ENCODE results near the gene S100A6.

DNA sequence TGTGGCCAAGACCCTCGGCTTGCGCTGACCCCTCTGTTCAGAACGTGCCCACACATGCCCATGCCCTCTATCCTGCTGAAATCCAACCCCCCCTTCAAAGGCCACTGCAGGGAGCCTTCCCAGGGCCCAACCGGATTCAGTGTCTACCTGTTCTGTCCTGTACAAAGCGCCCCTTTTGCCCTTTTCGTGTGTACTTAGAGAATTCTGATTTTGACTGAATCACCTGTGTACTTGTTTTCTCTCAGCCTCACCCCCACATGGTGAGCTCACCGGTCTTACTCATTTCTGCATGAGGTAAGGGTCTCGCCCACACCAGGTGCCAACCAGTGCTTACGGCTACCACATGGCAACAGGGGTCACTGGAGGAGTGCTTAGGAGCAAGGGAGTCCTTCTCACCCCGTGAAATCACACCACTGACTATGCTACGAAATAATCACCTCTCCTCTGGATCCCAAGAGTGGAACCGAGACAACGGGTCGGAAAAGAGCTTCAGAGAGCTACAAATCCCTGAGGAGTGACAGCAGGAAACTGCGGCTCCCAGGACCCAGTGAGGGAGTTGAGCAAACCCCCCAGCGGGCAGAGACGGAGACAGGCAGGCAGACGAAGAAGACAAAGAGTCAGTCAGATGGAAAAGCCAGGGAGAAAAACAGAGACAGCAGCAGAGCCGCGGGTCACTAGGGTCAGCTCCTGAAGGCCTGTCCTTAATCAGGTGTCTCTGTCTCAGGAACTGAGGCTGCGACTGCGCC is 32.0 kb upstream of the S100A6 start:
- TF ChIP-seq, protein P1, sequence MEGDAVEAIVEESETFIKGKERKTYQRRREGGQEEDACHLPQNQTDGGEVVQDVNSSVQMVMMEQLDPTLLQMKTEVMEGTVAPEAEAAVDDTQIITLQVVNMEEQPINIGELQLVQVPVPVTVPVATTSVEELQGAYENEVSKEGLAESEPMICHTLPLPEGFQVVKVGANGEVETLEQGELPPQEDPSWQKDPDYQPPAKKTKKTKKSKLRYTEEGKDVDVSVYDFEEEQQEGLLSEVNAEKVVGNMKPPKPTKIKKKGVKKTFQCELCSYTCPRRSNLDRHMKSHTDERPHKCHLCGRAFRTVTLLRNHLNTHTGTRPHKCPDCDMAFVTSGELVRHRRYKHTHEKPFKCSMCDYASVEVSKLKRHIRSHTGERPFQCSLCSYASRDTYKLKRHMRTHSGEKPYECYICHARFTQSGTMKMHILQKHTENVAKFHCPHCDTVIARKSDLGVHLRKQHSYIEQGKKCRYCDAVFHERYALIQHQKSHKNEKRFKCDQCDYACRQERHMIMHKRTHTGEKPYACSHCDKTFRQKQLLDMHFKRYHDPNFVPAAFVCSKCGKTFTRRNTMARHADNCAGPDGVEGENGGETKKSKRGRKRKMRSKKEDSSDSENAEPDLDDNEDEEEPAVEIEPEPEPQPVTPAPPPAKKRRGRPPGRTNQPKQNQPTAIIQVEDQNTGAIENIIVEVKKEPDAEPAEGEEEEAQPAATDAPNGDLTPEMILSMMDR (IDR thresholded peaks at IDR 0.05; ENCODE audit: low read depth, low read length, missing input control), result no peak
- TF ChIP-seq JUND (IDR thresholded peaks at IDR 0.05) (no peak), SP1 (IDR thresholded peaks at IDR 0.05) (no peak), RAD21 (IDR thresholded peaks at IDR 0.05) (no peak), TAF1 (conservative IDR thresholded peaks at IDR 0.05) (no peak), FOXA1 (IDR thresholded peaks at IDR 0.05) (no peak), NR2F2 (IDR thresholded peaks at IDR 0.05) (no peak), YY1 (IDR thresholded peaks at IDR 0.05) (no peak), GABPA (IDR thresholded peaks at IDR 0.05 in 1 of 2, conservative IDR thresholded peaks at IDR 0.05 in 1 of 2) (no peak), RXRA (IDR thresholded peaks at IDR 0.05) (no peak)
- TF ChIP-seq, protein P2, sequence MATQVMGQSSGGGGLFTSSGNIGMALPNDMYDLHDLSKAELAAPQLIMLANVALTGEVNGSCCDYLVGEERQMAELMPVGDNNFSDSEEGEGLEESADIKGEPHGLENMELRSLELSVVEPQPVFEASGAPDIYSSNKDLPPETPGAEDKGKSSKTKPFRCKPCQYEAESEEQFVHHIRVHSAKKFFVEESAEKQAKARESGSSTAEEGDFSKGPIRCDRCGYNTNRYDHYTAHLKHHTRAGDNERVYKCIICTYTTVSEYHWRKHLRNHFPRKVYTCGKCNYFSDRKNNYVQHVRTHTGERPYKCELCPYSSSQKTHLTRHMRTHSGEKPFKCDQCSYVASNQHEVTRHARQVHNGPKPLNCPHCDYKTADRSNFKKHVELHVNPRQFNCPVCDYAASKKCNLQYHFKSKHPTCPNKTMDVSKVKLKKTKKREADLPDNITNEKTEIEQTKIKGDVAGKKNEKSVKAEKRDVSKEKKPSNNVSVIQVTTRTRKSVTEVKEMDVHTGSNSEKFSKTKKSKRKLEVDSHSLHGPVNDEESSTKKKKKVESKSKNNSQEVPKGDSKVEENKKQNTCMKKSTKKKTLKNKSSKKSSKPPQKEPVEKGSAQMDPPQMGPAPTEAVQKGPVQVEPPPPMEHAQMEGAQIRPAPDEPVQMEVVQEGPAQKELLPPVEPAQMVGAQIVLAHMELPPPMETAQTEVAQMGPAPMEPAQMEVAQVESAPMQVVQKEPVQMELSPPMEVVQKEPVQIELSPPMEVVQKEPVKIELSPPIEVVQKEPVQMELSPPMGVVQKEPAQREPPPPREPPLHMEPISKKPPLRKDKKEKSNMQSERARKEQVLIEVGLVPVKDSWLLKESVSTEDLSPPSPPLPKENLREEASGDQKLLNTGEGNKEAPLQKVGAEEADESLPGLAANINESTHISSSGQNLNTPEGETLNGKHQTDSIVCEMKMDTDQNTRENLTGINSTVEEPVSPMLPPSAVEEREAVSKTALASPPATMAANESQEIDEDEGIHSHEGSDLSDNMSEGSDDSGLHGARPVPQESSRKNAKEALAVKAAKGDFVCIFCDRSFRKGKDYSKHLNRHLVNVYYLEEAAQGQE (IDR thresholded peaks at IDR 0.05), result no peak
- TF ChIP-seq, protein P3, sequence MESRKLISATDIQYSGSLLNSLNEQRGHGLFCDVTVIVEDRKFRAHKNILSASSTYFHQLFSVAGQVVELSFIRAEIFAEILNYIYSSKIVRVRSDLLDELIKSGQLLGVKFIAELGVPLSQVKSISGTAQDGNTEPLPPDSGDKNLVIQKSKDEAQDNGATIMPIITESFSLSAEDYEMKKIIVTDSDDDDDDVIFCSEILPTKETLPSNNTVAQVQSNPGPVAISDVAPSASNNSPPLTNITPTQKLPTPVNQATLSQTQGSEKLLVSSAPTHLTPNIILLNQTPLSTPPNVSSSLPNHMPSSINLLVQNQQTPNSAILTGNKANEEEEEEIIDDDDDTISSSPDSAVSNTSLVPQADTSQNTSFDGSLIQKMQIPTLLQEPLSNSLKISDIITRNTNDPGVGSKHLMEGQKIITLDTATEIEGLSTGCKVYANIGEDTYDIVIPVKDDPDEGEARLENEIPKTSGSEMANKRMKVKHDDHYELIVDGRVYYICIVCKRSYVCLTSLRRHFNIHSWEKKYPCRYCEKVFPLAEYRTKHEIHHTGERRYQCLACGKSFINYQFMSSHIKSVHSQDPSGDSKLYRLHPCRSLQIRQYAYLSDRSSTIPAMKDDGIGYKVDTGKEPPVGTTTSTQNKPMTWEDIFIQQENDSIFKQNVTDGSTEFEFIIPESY (IDR thresholded peaks at IDR 0.05), result no peak
- TF ChIP-seq, protein P4, sequence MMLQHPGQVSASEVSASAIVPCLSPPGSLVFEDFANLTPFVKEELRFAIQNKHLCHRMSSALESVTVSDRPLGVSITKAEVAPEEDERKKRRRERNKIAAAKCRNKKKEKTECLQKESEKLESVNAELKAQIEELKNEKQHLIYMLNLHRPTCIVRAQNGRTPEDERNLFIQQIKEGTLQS (IDR thresholded peaks at IDR 0.05), result no peak
- TF ChIP-seq, protein P5, sequence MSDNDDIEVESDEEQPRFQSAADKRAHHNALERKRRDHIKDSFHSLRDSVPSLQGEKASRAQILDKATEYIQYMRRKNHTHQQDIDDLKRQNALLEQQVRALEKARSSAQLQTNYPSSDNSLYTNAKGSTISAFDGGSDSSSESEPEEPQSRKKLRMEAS (IDR thresholded peaks at IDR 0.05), result no peak

Measured in liver (tissue), 3 donors.